Stimulated activated CD4-positive, alpha-beta T cell treated with anti-CD3 and anti-CD28 coated beads, Interleukin-12 subunit alpha, Interleukin-12 subunit beta, amount 100 ng/mL, for 4 hours (primary cell): ENCODE data around the gene TULP1.

Experiments used
- DNase-seq: peaks from one replicate; pipeline ENCODE4 v3.0.0-alpha.2; 2020

Gene TULP1

GRCh38 chr6:35496036-35496840, 16.5 kb downstream of the TULP1 start:
- DNase-seq: peak; percentile 16

- DNase-seq: no peak
These were observed 17.2 kb downstream of the TULP1 start for GRCh38 chr6:35495258-35496035.

GRCh38 chr6:35494161-35494563, 18.5 kb downstream of the TULP1 start:
- DNase-seq: no peak

- DNase-seq: no peak
These were observed 19.3 kb downstream of the TULP1 start for GRCh38 chr6:35493307-35493983.

- no peak for DNase-seq
These were observed 19.8 kb downstream of the TULP1 start for GRCh38 chr6:35492974-35493284.

- no peak for DNase-seq
These were observed 20.3 kb downstream of the TULP1 start for GRCh38 chr6:35492258-35492973.

GRCh38 chr6:35491558-35492257, 21.0 kb downstream of the TULP1 start:
- DNase-seq: no peak

GRCh38 chr6:35490821-35491557, 21.7 kb downstream of the TULP1 start:
- DNase-seq: no peak

- DNase-seq: no peak
These were observed 22.5 kb downstream of the TULP1 start for GRCh38 chr6:35489995-35490791.

GRCh38 chr6:35489066-35489465, 23.6 kb downstream of the TULP1 start:
- DNase-seq: no peak

- DNase-seq: no peak
These were observed 24.2 kb downstream of the TULP1 start for GRCh38 chr6:35488517-35488862.

- DNase-seq: no peak
These were observed 24.8 kb downstream of the TULP1 start for GRCh38 chr6:35487658-35488516.

- no peak for DNase-seq
These were observed 26.4 kb downstream of the TULP1 start for GRCh38 chr6:35486005-35486925.

GRCh38 chr6:35485402-35485877, 27.3 kb downstream of the TULP1 start:
- no peak for DNase-seq

GRCh38 chr6:35484921-35485392, 27.7 kb downstream of the TULP1 start:
- DNase-seq: no peak

GRCh38 chr6:35483893-35484645, 28.6 kb downstream of the TULP1 start:
- no peak for DNase-seq

GRCh38 chr6:35483490-35483889, 29.2 kb downstream of the TULP1 start:
- DNase-seq: no peak

GRCh38 chr6:35483062-35483461, 29.6 kb downstream of the TULP1 start:
- no peak for DNase-seq
